ENCODE results near the gene PCSK6.

- no peak for TF ChIP-seq CTCF (conservative IDR thresholded peaks at IDR 0.05; ENCODE audit: low read depth, low read length)
- TF ChIP-seq EZH2phosphoT487 (IDR thresholded peaks at IDR 0.05; ENCODE audit: borderline replicate concordance, low read length), result no peak
- no peak for TF ChIP-seq EZH2 (IDR thresholded peaks at IDR 0.05; ENCODE audit: low read length, unreplicated experiment)
These were observed 118.0 kb downstream of the PCSK6 start for GRCh38 chr15:101371519-101371918.

Data from PC-3 (cell line).